DND-41 (cell line): ENCODE results near the gene ZBTB32.

Experiments used
- ATAC-seq: fragments of 200-7000 bp; cut with Tn5 transposase; 3 replicates; pipeline ENCODE4 v1.9.1; 2021; ENCODE audit warnings: low read depth; ENCODE audit not compliant: insufficient read depth
- DNase-seq: peaks from one replicate; pipeline ENCODE4 v3.0.0-alpha.2; 2020
- H2AFZ ChIP-seq: 2 replicates; pipeline ENCODE4 v1.6.0; 2012; ENCODE audit warnings: low read depth, low read length
- H3K27ac ChIP-seq: 2 replicates; pipeline ENCODE4 v1.5.1; 2012; ENCODE audit warnings: low read length, inconsistent platforms
- H3K27me3 ChIP-seq: fragments of 200-600 bp; sonication (generic); 2 replicates; pipeline ENCODE4 v1.6.0; 2012; ENCODE audit warnings: low read length, mild to moderate bottlenecking, inconsistent platforms; ENCODE audit not compliant: insufficient read depth, poor library complexity
- H3K36me3 ChIP-seq: 2 replicates; pipeline ENCODE4 v1.5.1; 2012; ENCODE audit warnings: low read length, inconsistent platforms; ENCODE audit not compliant: insufficient read depth
- H3K4me1 ChIP-seq: 2 replicates; pipeline ENCODE4 v1.5.1; 2012; ENCODE audit warnings: mild to moderate bottlenecking, low read length; ENCODE audit not compliant: insufficient read depth
- H3K4me2 ChIP-seq: 2 replicates; pipeline ENCODE4 v1.6.0; 2012; ENCODE audit warnings: mild to moderate bottlenecking, moderate library complexity, low read length, inconsistent platforms; ENCODE audit not compliant: insufficient read depth
- H3K4me3 ChIP-seq, 2 experiments: fragments of 200-600 bp in 1 of 2; shearing (Covaris generic) in 1 of 2; 2 replicates each; pipeline ENCODE4 v1.5.1; 2012 to 2016; ENCODE audit warnings: inconsistent platforms in 2 of 2, low read length in 2 of 2, mild to moderate bottlenecking in 2 of 2, low read depth in 1 of 2, moderate library complexity in 1 of 2
- H3K79me2 ChIP-seq: 2 replicates; pipeline ENCODE4 v1.6.0; 2012; ENCODE audit warnings: low read length, inconsistent platforms; ENCODE audit not compliant: insufficient read depth
- H3K9ac ChIP-seq: 2 replicates; pipeline ENCODE4 v1.6.0; 2012; ENCODE audit warnings: low read depth, mild to moderate bottlenecking, inconsistent platforms, low read length, moderate library complexity
- H3K9me3 ChIP-seq: 2 replicates; pipeline ENCODE4 v1.5.1; 2012; ENCODE audit warnings: low read length, moderate library complexity, mild to moderate bottlenecking, inconsistent platforms; ENCODE audit not compliant: insufficient read depth, severe bottlenecking
- H4K20me1 ChIP-seq: 2 replicates; pipeline ENCODE4 v1.6.0; 2012; ENCODE audit warnings: low read length; ENCODE audit not compliant: insufficient read depth
- EZH2 ChIP-seq: IDR thresholded peaks from 3 replicates; pipeline ENCODE4 v1.6.1; 2012; ENCODE audit warnings: borderline replicate concordance, low read depth, mild to moderate bottlenecking, moderate library complexity, low read length, inconsistent platforms; ENCODE audit not compliant: severe bottlenecking
- TF ChIP-seq, protein P1 (sequence below): IDR thresholded peaks from 2 replicates; pipeline ENCODE4 v1.5.1; 2012; ENCODE audit warnings: borderline replicate concordance, low read length, moderate library complexity, mild to moderate bottlenecking; ENCODE audit not compliant: poor library complexity, severe bottlenecking; ENCODE audit errors: extremely low read depth

Gene ZBTB32

DNA sequence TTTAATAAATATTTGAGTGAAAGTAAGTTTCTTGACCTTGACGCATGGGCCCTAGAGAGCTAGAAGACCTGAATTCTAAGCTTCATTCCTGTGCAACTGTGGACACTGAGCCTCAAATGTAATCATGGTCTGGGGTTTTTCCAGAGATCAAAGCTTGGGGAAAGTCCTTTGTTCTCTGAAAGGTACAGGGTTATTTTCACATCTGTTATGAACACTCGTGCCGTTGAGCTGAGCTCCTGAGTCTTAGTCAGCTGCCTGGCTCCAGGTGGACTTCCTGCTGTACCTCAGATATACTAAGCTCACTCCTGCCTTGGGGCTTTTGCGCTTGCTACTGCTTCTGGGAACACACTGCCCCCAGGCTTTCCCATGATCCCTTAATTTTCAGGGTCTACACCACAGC, 7.5 kb upstream of the ZBTB32 start:
- H3K27ac ChIP-seq = no peak overlapping the region
- no peak overlapping the region for H2AFZ ChIP-seq
- H3K4me3 ChIP-seq = no peak overlapping the region
- TF ChIP-seq EZH2 = no peak
- TF ChIP-seq, protein P1, sequence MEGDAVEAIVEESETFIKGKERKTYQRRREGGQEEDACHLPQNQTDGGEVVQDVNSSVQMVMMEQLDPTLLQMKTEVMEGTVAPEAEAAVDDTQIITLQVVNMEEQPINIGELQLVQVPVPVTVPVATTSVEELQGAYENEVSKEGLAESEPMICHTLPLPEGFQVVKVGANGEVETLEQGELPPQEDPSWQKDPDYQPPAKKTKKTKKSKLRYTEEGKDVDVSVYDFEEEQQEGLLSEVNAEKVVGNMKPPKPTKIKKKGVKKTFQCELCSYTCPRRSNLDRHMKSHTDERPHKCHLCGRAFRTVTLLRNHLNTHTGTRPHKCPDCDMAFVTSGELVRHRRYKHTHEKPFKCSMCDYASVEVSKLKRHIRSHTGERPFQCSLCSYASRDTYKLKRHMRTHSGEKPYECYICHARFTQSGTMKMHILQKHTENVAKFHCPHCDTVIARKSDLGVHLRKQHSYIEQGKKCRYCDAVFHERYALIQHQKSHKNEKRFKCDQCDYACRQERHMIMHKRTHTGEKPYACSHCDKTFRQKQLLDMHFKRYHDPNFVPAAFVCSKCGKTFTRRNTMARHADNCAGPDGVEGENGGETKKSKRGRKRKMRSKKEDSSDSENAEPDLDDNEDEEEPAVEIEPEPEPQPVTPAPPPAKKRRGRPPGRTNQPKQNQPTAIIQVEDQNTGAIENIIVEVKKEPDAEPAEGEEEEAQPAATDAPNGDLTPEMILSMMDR = no peak
- H3K36me3 ChIP-seq = no peaks in the 10 kb centered on the region
- ATAC-seq (no peak), DNase-seq (no peak)
- no peak overlapping the region for H3K4me2 ChIP-seq
- H3K9ac ChIP-seq = no peak overlapping the region
- no peaks in the 10 kb centered on the region for H3K79me2 ChIP-seq
- H4K20me1 ChIP-seq = no peaks in the 10 kb centered on the region
- peaks cover 14% of the 10 kb centered on the region for H3K4me1 ChIP-seq
- no peaks in the 10 kb centered on the region for H3K9me3 ChIP-seq
- H3K27me3 ChIP-seq = no peaks in the 10 kb centered on the region

- H3K36me3 ChIP-seq = no peaks in the 10 kb centered on the region
- H3K9me3 ChIP-seq = no peaks in the 10 kb centered on the region
- H3K27me3 ChIP-seq = no peaks in the 10 kb centered on the region
- TF ChIP-seq EZH2 = no peak
- TF ChIP-seq, protein P1 = no peak
- H3K79me2 ChIP-seq = no peaks in the 10 kb centered on the region
- peak overlapping the region; percentile 21 to 78; a peak in 3 of 4 replicates for H3K4me3 ChIP-seq
- H3K4me2 ChIP-seq = peak overlapping the region; percentile 78
- no peaks in the 10 kb centered on the region for H4K20me1 ChIP-seq
- peak overlapping the region; percentile 98 for H2AFZ ChIP-seq
- H3K4me1 ChIP-seq = peaks cover 18% of the 10 kb centered on the region
- DNase-seq (peak; percentile 98), ATAC-seq (peak; percentile 99)
- H3K27ac ChIP-seq = peak overlapping the region; percentile 75
- H3K9ac ChIP-seq = peak overlapping the region; percentile 57
These were observed 1.9 kb upstream of the ZBTB32 start for GRCh38 chr19:35702223-35703012.

DNA sequence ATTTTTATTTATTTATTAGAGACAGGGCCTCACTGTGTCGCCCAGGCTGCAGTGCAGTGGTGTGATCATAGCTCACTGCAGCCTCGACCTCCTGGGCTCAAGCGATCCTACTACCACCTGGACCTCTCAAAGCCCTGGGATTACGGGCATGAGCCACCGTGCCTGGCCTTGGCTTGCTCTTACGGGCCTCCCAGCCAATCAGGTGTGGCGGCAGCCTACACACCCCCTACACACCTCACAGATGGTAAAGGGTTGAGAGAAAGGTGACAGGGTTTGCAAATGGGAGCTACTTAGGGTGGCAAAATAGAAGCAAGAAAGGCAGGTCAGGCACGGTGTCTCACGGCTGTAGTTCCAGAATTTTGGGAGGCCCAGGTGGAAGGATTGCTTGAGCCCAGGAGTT, 1.0 kb upstream of the ZBTB32 start:
- TF ChIP-seq, protein P1 = no peak
- TF ChIP-seq EZH2 = no peak
- Histone ChIP-seq H3K4me1 (peaks cover 18% of the 10 kb centered on the region), H3K4me3 (no peak overlapping the region), H3K79me2 (no peaks in the 10 kb centered on the region), H3K9me3 (no peaks in the 10 kb centered on the region), H3K27me3 (peaks cover 4% of the 10 kb centered on the region), H2AFZ (peak overlapping the region; percentile 98; the same call in 1 of the 2 replicates), H3K4me2 (peak overlapping the region; percentile 78; the same call in 1 of the 2 replicates), H3K27ac (no peak overlapping the region), H3K9ac (no peak overlapping the region; the same call in 1 of the 2 replicates), H3K36me3 (no peaks in the 10 kb centered on the region), H4K20me1 (no peaks in the 10 kb centered on the region)
- DNase-seq (no peak), ATAC-seq (no peak)
